Epithelial cell of esophagus (primary cell): ENCODE results near the gene PTOV1.

Experiments used
- DNase-seq: peaks from one replicate; pipeline ENCODE4 v3.0.0; 2010; ENCODE audit warnings: low read depth
- H3K4me3 ChIP-seq: 2 replicates; pipeline ENCODE4 v1.5.1; 2011; ENCODE audit warnings: mild to moderate bottlenecking, low read length, control low read depth
- CTCF ChIP-seq: IDR thresholded peaks from 2 replicates; pipeline ENCODE4 v1.5.1; 2011; ENCODE audit warnings: low read depth, mild to moderate bottlenecking, low read length, control low read depth, inconsistent platforms; ENCODE audit not compliant: insufficient read depth; ENCODE audit errors: missing control alignments

The PTOV1 gene

DNA sequence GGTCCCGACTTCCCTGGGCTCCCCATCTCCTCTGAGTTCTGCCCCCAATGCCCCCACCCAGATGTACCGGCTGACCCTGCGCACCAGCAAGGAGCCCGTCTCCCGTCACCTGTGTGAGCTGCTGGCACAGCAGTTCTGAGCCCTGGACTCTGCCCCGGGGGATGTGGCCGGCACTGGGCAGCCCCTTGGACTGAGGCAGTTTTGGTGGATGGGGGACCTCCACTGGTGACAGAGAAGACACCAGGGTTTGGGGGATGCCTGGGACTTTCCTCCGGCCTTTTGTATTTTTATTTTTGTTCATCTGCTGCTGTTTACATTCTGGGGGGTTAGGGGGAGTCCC is 44.4 kb upstream of the PTOV1 start:
- no peak for DNase-seq
- no peak for TF ChIP-seq CTCF
- H3K4me3 ChIP-seq, result no peak overlapping the region

DNA sequence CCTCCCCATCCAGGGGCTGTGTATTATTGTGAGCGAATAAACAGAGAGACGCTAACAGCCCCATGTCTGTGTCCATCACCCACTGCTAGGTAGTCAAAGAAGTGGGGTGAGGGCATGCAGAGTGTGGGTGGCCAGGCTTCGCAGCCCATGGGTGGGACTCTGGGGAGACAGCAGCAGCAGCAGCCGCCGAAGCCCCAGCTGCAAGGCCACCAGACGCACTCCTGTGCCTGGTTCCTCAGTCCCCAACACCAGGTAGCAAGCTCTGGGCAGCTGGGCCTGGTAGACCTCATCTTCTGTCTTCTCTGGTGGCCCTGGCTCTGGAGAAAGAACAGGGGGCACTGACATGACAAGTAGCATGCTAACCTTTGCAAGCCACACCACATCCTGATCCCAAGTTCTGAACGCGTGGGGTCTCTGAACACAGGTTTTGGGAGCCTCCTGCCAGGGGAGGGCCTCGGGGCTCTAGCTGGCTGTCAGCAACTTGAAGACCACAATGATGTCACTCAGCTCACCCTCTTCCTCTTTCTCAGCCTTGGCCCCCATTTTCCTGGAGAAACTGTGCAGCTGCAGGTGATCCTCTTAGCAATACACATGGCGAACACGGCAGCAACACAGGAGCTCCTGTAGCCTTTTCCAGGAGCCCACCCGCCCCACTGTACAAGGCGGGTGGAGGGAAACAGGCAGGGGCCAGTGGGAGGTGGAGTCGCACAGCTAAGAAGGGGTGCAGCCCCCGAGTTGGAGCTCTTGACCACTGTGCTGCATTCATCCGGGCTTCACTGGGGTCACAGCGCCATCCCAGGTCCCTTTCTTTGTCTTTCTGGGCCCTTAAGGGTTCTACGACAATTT is 43.7 kb upstream of the PTOV1 start:
- no peak for TF ChIP-seq CTCF
- no peak overlapping the region for H3K4me3 ChIP-seq
- DNase-seq, result no peak

DNA sequence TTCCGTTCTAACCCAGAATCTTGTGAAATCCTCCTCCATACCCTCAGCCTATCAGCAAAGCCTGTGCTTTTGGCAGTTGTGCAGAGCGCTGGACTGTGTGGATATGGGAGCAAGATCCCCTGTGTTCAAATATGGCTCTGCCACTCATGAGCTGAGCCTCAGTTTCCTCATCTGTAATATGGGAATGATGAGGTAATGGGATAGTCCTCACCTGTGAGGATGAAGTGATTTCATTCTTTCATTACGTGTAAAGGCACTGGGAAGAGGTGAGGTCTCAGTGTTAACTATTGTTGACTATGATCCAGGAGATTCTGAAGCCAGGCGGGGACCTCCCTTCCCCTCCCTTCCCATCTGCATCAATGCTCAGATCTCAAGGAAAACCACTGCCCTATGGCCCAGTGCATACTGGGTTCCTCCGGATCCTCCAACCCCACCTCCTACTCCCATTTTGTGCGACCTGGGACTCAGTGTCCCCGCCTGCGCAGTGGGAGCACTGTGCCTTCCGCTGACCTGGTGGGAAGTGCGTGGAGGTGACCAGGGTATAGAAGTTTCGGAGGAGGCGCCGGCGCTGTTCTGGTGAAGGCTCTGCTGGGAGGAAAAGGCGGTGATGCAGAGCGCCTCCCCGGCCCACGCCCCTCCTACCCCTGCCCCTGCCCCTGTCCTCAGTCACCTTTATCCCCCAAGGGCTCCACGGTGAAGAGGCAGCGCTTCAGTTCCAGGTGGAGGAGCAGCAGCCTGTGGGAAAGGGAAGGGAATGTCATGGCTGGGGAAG is 42.9 kb upstream of the PTOV1 start:
- H3K4me3 ChIP-seq, result no peak overlapping the region
- DNase-seq, result no peak
- no peak for TF ChIP-seq CTCF

DNA sequence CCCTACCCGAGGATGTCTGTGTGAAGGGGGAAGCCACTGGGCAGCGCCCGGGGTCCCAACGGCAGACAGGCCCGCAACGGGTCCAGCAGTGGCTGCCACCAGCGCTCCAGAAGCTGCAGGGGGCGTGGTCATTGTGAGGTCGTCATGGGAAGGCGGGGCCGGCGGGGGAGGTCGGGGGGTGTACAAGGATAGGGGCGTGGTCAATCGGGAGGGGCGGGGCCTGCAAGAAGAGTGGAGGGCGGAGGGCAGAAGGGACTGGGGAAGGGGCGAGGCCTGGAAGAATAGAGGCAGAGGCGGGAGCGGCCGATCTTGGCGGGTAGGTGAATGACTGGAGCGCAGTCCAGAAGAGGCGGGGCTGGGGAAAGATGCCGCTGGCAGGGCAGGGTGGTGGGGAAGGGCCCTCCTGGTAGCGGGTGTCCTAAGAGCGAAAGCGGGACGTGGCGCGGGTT is 42.2 kb upstream of the PTOV1 start:
- H3K4me3 ChIP-seq, result peak overlapping the region; percentile 53
- no peak for TF ChIP-seq CTCF
- peak; percentile 83 for DNase-seq

- no peak for DNase-seq
- TF ChIP-seq CTCF, result no peak
- peak overlapping the region; percentile 53 for H3K4me3 ChIP-seq
Observed at GRCh38 chr19:49809160-49809940, 41.6 kb upstream of the PTOV1 start.

DNA sequence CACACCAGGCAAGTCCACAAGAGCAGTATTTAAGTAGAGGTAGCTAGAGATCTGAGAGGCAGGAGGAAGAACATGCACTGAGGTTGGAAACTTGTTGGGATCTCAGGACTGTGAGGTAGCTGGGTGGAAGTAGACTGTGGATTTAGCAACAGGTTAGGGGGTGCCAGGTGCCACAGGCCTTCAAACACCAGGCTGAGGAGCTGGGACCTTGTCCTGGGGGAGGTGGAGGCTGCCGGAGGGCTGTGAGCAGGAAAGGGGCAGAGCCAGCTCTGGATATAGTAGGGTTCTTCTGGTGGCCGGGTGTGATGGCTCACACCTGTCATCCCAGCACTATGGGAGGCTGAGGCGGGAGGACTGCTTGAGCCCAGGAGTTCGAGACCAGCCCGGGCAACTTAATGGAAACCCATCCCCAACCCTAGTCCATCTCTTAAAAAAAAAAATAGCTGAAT is 41.0 kb upstream of the PTOV1 start:
- no peak overlapping the region for H3K4me3 ChIP-seq

More for the DNA sequence above, 41.0 kb upstream of the PTOV1 start:
- DNase-seq, result no peak
- no peak for TF ChIP-seq CTCF
